CD4-positive, alpha-beta T cell treated with Interleukin-17A for 4 hours (primary cell): ENCODE data around the gene RPL10A.

Experiments used
- DNase-seq: peaks from one replicate; pipeline ENCODE4 v3.0.0-alpha.2; 2020; ENCODE audit warnings: mixed read lengths

RPL10A gene

GRCh38 chr6:35477028-35477427 is 8.8 kb downstream of the RPL10A start:
- no peak for DNase-seq

GRCh38 chr6:35477551-35478179 is 9.5 kb downstream of the RPL10A start:
- DNase-seq, result no peak

GRCh38 chr6:35478259-35478658 is 10.1 kb downstream of the RPL10A start:
- DNase-seq, result no peak

GRCh38 chr6:35480176-35480575 is 12.0 kb downstream of the RPL10A start:
- no peak for DNase-seq

GRCh38 chr6:35481226-35481625 is 13.0 kb downstream of the RPL10A start:
- DNase-seq, result no peak

GRCh38 chr6:35483062-35483461 is 14.9 kb downstream of the RPL10A start:
- DNase-seq, result no peak

GRCh38 chr6:35483490-35483889 is 15.3 kb downstream of the RPL10A start:
- DNase-seq, result no peak

- DNase-seq, result no peak
These were observed 15.9 kb downstream of the RPL10A start for GRCh38 chr6:35483893-35484645.

GRCh38 chr6:35484921-35485392 is 16.8 kb downstream of the RPL10A start:
- DNase-seq, result no peak

- no peak for DNase-seq
These were observed 17.2 kb downstream of the RPL10A start for GRCh38 chr6:35485402-35485877.

GRCh38 chr6:35486005-35486925 is 18.1 kb downstream of the RPL10A start:
- DNase-seq, result no peak

- DNase-seq, result no peak
These were observed 19.7 kb downstream of the RPL10A start for GRCh38 chr6:35487658-35488516.

GRCh38 chr6:35488517-35488862 is 20.3 kb downstream of the RPL10A start:
- no peak for DNase-seq

GRCh38 chr6:35489066-35489465 is 20.9 kb downstream of the RPL10A start:
- no peak for DNase-seq

GRCh38 chr6:35489995-35490791 is 22.0 kb downstream of the RPL10A start:
- DNase-seq, result no peak

- DNase-seq, result no peak
These were observed 22.8 kb downstream of the RPL10A start for GRCh38 chr6:35490821-35491557.

GRCh38 chr6:35491558-35492257 is 23.5 kb downstream of the RPL10A start:
- no peak for DNase-seq

GRCh38 chr6:35492258-35492973 is 24.2 kb downstream of the RPL10A start:
- no peak for DNase-seq

GRCh38 chr6:35492974-35493284 is 24.7 kb downstream of the RPL10A start:
- DNase-seq, result no peak
